NCI-H748 treated with DMSO at 0.1 percent for 48 hours (cell line): ENCODE results near the gene UCP2.
"Not testable (repeated sequence)": the region's sequence is repeated elsewhere in the genome, so short reads cannot be mapped to it uniquely, and the experiment has no call there.

Source experiments
- DNase-seq: peaks from one replicate; lab custom pipeline; 2025; lab: John Stamatoyannopoulos, UW

The UCP2 gene

DNA sequence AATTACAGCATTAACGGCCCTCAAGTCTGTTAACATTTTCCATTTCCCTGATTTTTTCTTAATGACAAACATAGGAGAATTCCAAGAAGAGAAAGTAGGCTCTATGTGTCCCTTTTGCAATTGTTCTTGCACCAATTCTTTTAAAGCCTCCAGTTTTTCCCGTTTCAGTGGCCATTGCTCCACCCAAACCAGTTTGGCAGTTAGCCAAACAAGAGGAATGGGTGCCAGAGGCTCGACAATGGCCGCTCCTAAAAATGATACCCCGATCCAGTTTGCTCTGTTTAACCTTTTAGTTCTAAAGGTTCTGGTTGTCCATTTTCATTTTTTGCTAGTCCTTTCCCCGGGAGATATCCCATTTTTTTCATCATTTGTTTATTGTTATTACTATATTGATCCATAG is 38.6 kb downstream of the UCP2 start:
- DNase-seq: no peak

DNA sequence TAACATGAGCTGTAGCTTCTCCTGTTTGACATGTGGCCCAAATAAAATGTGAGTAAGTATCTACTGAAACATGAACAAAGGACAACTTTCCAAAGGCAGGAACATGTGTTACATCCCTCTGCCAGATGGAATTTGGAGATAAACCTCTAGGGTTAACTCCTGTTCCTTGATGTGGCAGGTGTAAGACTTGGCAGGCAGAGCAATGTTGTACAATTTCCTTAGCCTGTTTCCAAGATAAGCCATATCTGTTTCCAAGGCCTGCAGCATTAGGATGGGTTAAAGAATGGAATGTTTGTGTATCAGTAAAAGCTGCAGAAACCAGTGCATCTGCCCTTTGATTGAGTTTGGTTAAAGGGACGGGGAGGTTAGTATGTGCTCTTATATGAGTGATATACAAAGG is 40.6 kb downstream of the UCP2 start:
- DNase-seq: no peak

DNA sequence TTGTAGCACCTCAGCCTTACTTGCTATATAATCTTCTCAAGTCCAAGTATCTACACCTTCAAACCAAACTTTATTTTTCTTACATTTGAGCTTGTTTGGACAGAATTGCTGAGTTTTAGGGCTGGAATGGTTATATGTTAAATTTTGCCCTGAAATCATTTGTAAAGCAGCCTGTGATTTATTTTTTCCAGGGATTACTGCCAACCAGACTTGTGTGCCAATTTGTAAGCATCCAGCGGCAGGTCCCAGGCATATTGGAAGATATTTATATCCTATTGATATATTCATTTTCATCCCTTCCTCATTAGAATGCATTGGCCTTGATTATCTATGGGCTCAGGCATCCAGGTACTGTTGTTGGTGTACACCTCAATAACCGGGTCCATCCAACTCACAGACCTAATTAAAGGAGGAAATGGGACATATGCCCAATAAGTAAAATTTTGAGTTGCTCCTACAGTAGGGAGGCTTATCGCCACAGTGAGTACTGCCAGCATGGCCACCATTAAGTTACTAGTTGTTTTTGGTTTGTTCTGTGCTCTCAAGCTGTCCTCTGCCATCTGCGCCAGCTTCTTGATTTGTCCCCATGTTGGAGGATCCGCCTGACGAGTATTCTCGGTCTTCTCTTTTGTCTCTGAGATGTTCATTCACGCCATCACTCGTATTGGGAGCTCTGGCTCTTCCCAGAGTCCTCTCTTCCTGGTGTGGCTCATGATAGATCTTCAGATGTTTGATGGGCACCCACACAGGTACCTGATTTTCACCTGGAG is 41.7 kb downstream of the UCP2 start:
- no peak for DNase-seq

DNA sequence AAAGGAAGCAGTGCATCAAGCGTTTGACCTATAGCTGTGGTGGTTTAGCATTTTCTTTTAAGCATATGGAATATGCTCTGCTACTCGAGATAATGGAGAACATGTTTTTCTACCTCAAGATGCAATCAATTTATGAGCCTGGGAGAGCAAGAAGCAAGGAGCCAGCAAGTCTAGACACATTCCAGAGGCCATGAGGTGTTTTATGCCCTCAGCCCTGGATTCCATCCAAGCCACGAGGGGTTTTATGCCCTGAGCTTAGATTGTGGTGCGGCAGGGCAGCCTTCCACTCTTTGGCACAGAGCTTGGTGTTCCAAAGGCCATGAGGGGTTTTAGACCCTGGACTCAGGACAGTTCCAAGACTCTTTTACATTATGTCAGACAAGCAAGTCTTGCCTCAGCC is 43.5 kb downstream of the UCP2 start:
- DNase-seq: no peak

DNA sequence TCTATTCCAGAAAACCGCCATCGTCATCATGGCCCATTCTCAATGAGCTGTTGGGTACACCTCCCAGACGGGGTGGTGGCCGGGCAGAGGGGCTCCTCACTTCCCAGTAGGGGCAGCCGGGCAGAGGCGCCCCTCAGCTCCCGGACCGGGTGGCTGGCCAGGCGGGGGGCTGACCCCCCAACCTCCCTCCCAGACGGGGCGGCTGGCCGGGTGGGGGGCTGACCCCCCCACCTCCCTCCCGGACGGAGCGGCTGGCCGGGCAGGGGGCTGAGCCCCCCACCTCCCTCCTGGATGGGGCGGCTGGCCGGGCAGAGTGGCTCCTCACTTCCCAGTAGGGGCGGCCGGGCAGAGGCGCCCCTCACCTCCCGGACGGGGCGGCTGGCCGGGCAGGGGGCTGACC is 46.6 kb downstream of the UCP2 start:
- not testable (repeated sequence) for DNase-seq

DNA sequence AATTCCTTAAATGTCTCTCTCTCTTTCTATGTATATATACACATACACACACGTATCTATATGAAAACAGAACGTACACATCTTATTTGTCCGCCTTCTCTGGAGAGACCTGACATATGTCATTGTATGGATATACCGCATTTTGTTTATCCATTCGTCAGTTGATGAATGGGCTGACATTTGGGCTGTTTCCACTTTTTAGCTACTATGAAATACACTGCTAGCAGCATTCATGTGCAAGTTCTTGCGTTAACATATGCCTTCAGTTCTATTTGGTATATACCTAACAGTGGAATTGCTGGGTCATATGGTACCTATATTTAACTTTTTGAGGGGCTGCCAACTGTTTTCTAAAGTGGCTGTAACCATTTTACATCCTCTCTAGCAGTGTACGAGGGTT is 49.9 kb downstream of the UCP2 start:
- no peak for DNase-seq

DNA sequence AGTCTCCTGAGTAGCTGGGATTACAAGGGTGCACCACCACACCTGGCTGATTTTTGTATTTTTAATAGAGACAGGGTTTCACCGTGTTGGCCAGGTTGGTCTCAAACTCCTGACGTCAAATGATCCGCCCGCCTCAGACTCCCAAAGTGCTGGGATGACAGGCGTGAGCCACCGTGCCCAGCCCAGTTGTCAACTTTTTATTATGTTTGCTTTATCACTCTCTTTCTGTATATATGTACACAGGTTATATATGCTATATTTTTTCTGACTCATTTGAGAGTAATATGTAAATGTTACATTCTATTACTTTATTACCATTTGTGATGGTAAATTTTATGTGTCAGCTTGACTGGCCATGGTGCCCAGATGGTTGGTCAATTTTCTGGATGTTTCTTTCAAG is 50.7 kb downstream of the UCP2 start:
- DNase-seq: no peak

DNA sequence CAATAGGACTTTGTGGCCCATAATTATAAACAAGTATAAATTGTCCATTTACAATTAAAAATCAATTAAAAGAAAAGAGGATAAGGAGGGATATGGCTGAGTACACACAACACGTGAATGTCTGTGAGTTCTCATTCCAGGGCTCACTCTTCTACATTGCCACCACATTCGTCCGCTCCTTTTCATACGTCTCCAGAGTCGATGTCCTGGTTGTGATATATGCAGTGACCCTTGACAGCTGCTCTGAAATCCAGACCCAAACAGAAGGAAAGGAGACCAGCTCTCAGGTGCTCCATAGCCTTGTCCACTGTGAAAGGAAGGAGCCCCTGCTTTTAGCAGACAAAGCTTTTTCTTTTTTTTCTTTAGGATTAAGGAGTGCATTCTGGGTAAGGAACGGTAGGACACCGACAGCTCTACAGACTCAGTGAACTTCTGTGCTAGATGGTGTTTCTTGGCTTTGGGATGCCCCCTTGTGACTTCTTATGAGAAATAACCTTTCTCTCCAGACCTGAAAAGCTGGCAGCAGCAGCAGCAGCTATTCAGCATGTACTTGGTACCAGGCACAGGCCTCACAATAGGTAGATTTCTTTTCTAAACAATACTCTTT is 51.5 kb downstream of the UCP2 start:
- peak; percentile 16 for DNase-seq

DNA sequence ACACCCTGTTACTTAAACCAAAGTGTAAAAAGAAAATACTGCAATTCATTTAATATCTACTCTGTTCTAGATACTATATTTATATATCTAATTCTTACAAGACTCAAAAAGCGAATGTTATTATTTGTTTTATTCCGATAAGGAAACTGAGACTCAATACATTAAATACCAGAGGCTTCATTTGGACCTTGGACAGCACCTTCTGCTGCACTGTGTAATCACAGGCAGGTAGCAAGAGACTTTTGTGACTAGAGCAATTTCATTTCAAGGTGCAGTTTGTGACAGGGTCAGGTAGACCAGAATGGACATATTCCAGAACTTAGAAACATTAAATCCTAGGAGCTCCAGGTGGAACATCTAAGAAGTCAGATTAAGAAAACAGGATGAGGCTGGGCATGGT is 53.3 kb downstream of the UCP2 start:
- no peak for DNase-seq
